ENCODE results near the gene RPL27. TPM values are rescaled to one million over a fixed set of nuclear protein-coding genes. Genes with fewer than 3 reads are reported as not detected.

Gene RPL27
- total RNA-seq, 1 experiment from 2014 or later, result 1,565 TPM

- H3K4me1 Mint-ChIP-seq (ENCODE audit: low read depth, unreplicated experiment), result no peaks in the 10 kb centered on the region
- no peaks in the 10 kb centered on the region for H3K9me3 Mint-ChIP-seq (ENCODE audit: unreplicated experiment)
- H3K27me3 Mint-ChIP-seq (ENCODE audit: insufficient read depth, unreplicated experiment), result no peaks in the 10 kb centered on the region
- Histone ChIP-seq H3K4me3 (ENCODE audit: low read depth, low read length) (no peak overlapping the region), H3K9me3 (no peaks in the 10 kb centered on the region), H3K4me1 (no peaks in the 10 kb centered on the region), H3K36me3 (ENCODE audit: control insufficient read depth, insufficient read depth, low read length) (no peaks in the 10 kb centered on the region; the same call in 1 of the 2 replicates), H3K27me3 (replicated peaks; ENCODE audit: control insufficient read depth, insufficient read depth, low read length) (no peaks in the 10 kb centered on the region)
- no peak overlapping the region for H3K4me3 Mint-ChIP-seq (ENCODE audit: unreplicated experiment)
- ChIA-PET POLR2A (no interaction called here), CTCF (no interaction called here)
- DNase-seq, result no peak
- intact Hi-C loops (cut with micrococcal nuclease; ENCODE audit: unreplicated experiment), result no loop called here
- peaks cover 81% of the 10 kb centered on the region for H3K36me3 Mint-ChIP-seq (ENCODE audit: insufficient read depth, unreplicated experiment)
- no TSS peak for BruUV-seq (replicated peaks)
- no peak overlapping the region for H3K27ac Mint-ChIP-seq (ENCODE audit: unreplicated experiment)
- TF ChIP-seq, protein P1, sequence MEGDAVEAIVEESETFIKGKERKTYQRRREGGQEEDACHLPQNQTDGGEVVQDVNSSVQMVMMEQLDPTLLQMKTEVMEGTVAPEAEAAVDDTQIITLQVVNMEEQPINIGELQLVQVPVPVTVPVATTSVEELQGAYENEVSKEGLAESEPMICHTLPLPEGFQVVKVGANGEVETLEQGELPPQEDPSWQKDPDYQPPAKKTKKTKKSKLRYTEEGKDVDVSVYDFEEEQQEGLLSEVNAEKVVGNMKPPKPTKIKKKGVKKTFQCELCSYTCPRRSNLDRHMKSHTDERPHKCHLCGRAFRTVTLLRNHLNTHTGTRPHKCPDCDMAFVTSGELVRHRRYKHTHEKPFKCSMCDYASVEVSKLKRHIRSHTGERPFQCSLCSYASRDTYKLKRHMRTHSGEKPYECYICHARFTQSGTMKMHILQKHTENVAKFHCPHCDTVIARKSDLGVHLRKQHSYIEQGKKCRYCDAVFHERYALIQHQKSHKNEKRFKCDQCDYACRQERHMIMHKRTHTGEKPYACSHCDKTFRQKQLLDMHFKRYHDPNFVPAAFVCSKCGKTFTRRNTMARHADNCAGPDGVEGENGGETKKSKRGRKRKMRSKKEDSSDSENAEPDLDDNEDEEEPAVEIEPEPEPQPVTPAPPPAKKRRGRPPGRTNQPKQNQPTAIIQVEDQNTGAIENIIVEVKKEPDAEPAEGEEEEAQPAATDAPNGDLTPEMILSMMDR (IDR thresholded peaks at IDR 0.05; ENCODE audit: insufficient read depth in 1 of 2, low read depth in 1 of 2, low read length in 1 of 2, severe bottlenecking in 1 of 2, unreplicated experiment in 1 of 2), result no peak
These were observed 53.8 kb downstream of the RPL27 start for GRCh38 chr17:43051969-43052368.

Other genes starting within 250 kb of the RPL27 start
- gene RAMP2, start 237.2 kb upstream of the RPL27 start, total RNA-seq (2022), result 21.4 and 24.3 TPM in 2 replicates
- gene VPS25, start 225.0 kb upstream of the RPL27 start, total RNA-seq (2022), result 96.0 and 103 TPM in 2 replicates
- gene WNK4, start 217.8 kb upstream of the RPL27 start, total RNA-seq (2022), result 3.3 and 4.1 TPM in 2 replicates
- 63.5 and 63.6 TPM in 2 replicates for gene COA3, start 199.7 kb upstream of the RPL27 start, total RNA-seq (2022)
- gene CNTD1, start 199.6 kb upstream of the RPL27 start, total RNA-seq (2022), result 1.7 and 2.2 TPM in 2 replicates
- 82.0 and 82.7 TPM in 2 replicates for gene BECN1, start 174.1 kb upstream of the RPL27 start, total RNA-seq (2022)
- 195 and 197 TPM in 2 replicates for gene PSME3, start 165.0 kb upstream of the RPL27 start, total RNA-seq (2022)
- gene AOC2, start 153.8 kb upstream of the RPL27 start, total RNA-seq (2022), result 3.7 and 4.2 TPM in 2 replicates
- gene AOC3, start 147.2 kb upstream of the RPL27 start, total RNA-seq (2022), result 0.49 and 0.93 TPM in 2 replicates
- gene G6PC1, start 97.6 kb upstream of the RPL27 start, total RNA-seq (2022), result not detected in 2 replicates
- gene AARSD1, start 34.0 kb upstream of the RPL27 start, total RNA-seq (2022), result 69.0 and 76.2 TPM in 2 replicates
- 1.1 and 1.2 TPM in 2 replicates for gene PTGES3L, start 18.3 kb upstream of the RPL27 start, total RNA-seq (2022)
- gene RUNDC1, start 17.9 kb upstream of the RPL27 start, total RNA-seq (2022), result 17.6 and 18.2 TPM in 2 replicates
- 9.4 and 10.2 TPM in 2 replicates for gene IFI35, start 8.4 kb downstream of the RPL27 start, total RNA-seq (2022)
- 227 and 236 TPM in 2 replicates for gene VAT1, start 24.0 kb downstream of the RPL27 start, total RNA-seq (2022)
- gene RND2, start 26.8 kb downstream of the RPL27 start, total RNA-seq (2022), result 1.2 and 1.7 TPM in 2 replicates
- 50.8 and 51.1 TPM in 2 replicates for gene BRCA1, start 126.9 kb downstream of the RPL27 start, total RNA-seq (2022)
- gene NBR1, start 172.8 kb downstream of the RPL27 start, total RNA-seq (2022), result 53.9 and 55.4 TPM in 2 replicates
- 6.9 and 8.0 TPM in 2 replicates for gene TMEM106A, start 213.5 kb downstream of the RPL27 start, total RNA-seq (2022)
- gene CCDC200, start 230.2 kb downstream of the RPL27 start, total RNA-seq (2022), result not detected in 2 replicates
- gene RNU2-1, start 235.6 kb downstream of the RPL27 start, total RNA-seq (2022), result 4,208 and 4,542 TPM in 2 replicates

Data from Caco-2 (cell line).